ENCODE measurements around the gene HPS4. TPM values are rescaled to one million over a fixed set of nuclear protein-coding genes. Genes with fewer than 3 reads are reported as not detected.

Gene HPS4
- total RNA-seq, 1 donor from 2014 or later, result 37.1 TPM

DNA sequence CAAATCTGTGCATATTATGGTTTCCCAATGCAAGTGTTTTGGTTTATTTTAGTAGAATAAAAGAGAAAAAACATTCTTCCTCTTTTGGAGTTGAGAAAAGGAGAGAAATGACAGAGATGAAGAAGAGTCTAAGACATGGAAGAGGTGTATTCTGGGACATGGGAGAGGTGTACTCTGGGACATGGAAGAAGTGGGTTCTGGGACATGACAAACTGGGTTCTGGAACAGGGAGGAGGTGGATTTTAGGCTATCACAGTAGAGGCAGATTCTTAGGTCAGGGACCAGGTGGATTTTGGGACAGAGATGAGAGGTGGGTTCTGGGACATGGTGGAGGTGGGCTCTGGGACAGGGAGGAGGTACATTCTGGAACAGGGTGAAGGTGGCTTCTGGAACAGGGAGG lies 56.7 kb downstream of the HPS4 start:
- Mint-ChIP-seq H3K4me1 (ENCODE audit: unreplicated experiment) (peaks cover 27% of the 10 kb centered on the region), H3K27me3 (ENCODE audit: unreplicated experiment) (peaks cover 30% of the 10 kb centered on the region), H3K27ac (ENCODE audit: unreplicated experiment) (no peak overlapping the region), H3K36me3 (ENCODE audit: unreplicated experiment) (no peaks in the 10 kb centered on the region), H3K4me3 (ENCODE audit: unreplicated experiment) (no peak overlapping the region), H3K9me3 (ENCODE audit: unreplicated experiment) (no peaks in the 10 kb centered on the region)
- TF ChIP-seq, protein P1, sequence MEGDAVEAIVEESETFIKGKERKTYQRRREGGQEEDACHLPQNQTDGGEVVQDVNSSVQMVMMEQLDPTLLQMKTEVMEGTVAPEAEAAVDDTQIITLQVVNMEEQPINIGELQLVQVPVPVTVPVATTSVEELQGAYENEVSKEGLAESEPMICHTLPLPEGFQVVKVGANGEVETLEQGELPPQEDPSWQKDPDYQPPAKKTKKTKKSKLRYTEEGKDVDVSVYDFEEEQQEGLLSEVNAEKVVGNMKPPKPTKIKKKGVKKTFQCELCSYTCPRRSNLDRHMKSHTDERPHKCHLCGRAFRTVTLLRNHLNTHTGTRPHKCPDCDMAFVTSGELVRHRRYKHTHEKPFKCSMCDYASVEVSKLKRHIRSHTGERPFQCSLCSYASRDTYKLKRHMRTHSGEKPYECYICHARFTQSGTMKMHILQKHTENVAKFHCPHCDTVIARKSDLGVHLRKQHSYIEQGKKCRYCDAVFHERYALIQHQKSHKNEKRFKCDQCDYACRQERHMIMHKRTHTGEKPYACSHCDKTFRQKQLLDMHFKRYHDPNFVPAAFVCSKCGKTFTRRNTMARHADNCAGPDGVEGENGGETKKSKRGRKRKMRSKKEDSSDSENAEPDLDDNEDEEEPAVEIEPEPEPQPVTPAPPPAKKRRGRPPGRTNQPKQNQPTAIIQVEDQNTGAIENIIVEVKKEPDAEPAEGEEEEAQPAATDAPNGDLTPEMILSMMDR (IDR thresholded peaks at IDR 0.05), result no peak
- no peak for DNase-seq (ENCODE audit: extremely low spot score, unreplicated experiment)

DNA sequence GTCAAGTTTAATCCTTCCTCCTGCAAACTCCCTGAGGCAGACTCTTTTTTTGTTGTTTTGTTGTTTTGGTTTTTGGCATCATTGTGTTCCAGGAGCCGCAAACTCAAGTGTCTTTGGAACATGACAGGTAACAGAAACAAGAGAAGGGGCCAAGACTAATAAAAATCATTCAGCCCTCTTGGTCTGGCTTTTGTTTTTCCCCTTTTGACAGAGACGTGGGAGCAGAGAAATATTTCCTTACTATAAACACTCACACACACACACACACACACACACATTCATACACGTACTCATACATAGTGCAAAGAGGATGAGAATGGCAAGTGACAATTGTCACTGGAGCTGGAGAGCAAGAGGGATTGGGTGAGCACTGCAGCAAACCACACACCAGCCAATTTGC lies 65.0 kb downstream of the HPS4 start:
- TF ChIP-seq, protein P1 (IDR thresholded peaks at IDR 0.05), result no peak
- DNase-seq (ENCODE audit: extremely low spot score, unreplicated experiment), result no peak
- Mint-ChIP-seq H3K27me3 (ENCODE audit: unreplicated experiment) (peaks cover 46% of the 10 kb centered on the region), H3K9me3 (ENCODE audit: unreplicated experiment) (no peaks in the 10 kb centered on the region), H3K4me1 (ENCODE audit: unreplicated experiment) (peaks cover 18% of the 10 kb centered on the region), H3K27ac (ENCODE audit: unreplicated experiment) (no peak overlapping the region), H3K4me3 (ENCODE audit: unreplicated experiment) (no peak overlapping the region), H3K36me3 (ENCODE audit: unreplicated experiment) (no peaks in the 10 kb centered on the region)

DNA sequence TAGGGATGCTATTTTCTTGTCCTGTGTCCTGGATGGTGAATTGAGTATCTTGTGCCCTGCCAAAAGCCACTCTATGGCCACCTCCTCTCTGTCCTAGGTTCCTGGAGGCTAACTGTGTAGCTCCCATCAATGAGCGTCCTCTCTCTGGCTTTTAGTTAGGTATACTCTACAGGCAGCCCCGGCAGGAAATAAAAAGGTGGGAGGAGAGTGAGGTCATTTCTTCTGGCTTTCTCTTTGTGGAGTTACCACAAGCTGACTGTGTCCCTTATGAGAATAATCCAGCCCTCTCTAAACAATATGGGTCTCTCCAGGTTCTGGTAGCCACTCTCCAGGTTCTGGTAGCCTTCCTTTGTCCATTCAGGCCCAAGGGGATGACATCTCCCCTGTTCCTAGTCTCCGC lies 66.2 kb downstream of the HPS4 start:
- no peaks in the 10 kb centered on the region for H3K36me3 Mint-ChIP-seq (ENCODE audit: unreplicated experiment)
- H3K4me1 Mint-ChIP-seq (ENCODE audit: unreplicated experiment), result peaks cover 18% of the 10 kb centered on the region
- TF ChIP-seq, protein P1 (IDR thresholded peaks at IDR 0.05), result no peak
- H3K4me3 Mint-ChIP-seq (ENCODE audit: unreplicated experiment), result no peak overlapping the region
- no peak for DNase-seq (ENCODE audit: extremely low spot score, unreplicated experiment)
- H3K27me3 Mint-ChIP-seq (ENCODE audit: unreplicated experiment), result peaks cover 50% of the 10 kb centered on the region
- no peak overlapping the region for H3K27ac Mint-ChIP-seq (ENCODE audit: unreplicated experiment)
- no peaks in the 10 kb centered on the region for H3K9me3 Mint-ChIP-seq (ENCODE audit: unreplicated experiment)

DNA sequence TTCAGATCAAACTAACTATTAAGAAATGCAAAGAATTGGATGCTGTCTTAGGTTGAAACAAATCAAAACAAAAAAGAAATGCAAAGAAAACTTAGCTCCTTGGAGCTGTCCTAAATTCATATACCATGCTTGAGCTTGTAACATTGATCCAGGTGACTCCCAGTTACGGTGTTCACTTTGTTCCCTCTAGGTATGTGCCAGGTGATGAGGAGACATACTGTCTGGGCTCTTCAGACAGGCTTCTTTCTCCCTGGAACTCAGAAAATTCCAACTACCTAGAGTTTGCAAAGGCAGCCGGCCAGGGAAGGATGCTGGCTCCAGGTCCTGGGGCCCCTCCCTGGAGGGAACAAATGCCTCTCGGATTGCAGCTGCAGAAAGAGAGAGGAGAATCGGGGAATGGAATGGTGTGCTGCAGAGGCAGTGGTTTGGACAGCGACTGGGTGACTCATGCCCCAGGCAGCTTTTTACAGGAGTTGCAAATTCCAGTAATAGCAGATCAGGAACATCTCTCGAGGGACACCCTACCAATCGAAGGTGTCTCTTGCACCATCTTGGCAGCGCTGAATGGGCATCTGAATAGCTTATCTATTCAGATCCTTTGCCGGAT lies 66.8 kb downstream of the HPS4 start:
- Mint-ChIP-seq H3K9me3 (ENCODE audit: unreplicated experiment) (no peaks in the 10 kb centered on the region), H3K27ac (ENCODE audit: unreplicated experiment) (peak overlapping the region; percentile 3), H3K36me3 (ENCODE audit: unreplicated experiment) (no peaks in the 10 kb centered on the region), H3K4me1 (ENCODE audit: unreplicated experiment) (peaks cover 18% of the 10 kb centered on the region), H3K4me3 (ENCODE audit: unreplicated experiment) (no peak overlapping the region), H3K27me3 (ENCODE audit: unreplicated experiment) (peaks cover 48% of the 10 kb centered on the region)
- TF ChIP-seq, protein P1 (IDR thresholded peaks at IDR 0.05), result no peak
- no peak for DNase-seq (ENCODE audit: extremely low spot score, unreplicated experiment)

DNA sequence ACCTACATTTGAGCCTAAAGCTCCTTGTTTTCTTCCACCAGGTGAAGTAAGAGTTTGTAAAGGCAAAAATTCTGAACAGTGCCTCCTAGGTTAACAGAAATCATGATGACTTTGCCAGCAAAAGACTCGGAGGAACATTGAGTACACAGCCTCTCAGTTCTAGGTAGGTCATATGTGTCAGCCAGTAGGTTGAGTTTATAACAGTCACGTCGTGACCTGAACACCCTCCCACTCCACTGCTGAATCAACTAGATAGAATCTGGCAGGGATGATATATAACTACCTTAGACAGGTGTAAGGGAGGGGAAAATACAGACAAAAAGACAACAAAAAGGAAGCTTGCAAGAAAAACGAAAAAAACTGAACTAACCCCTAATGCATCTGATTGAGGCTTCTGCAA lies 67.3 kb downstream of the HPS4 start:
- no peak for DNase-seq (ENCODE audit: extremely low spot score, unreplicated experiment)
- Mint-ChIP-seq H3K36me3 (ENCODE audit: unreplicated experiment) (no peaks in the 10 kb centered on the region), H3K27me3 (ENCODE audit: unreplicated experiment) (peaks cover 44% of the 10 kb centered on the region), H3K4me3 (ENCODE audit: unreplicated experiment) (no peak overlapping the region), H3K27ac (ENCODE audit: unreplicated experiment) (peak overlapping the region; percentile 3), H3K9me3 (ENCODE audit: unreplicated experiment) (no peaks in the 10 kb centered on the region), H3K4me1 (ENCODE audit: unreplicated experiment) (peaks cover 18% of the 10 kb centered on the region)
- TF ChIP-seq, protein P1 (IDR thresholded peaks at IDR 0.05), result no peak
